NCI-H128 (cell line): ENCODE data around the gene ESR2.
"Not testable (repeated sequence)": the region's sequence is repeated elsewhere in the genome, so short reads cannot be mapped to it uniquely, and the experiment has no call there.

Experiments used
- DNase-seq: peaks from one replicate; lab custom pipeline; 2025; ENCODE audit not compliant: unreplicated experiment; lab: John Stamatoyannopoulos, UW

The ESR2 gene

DNA sequence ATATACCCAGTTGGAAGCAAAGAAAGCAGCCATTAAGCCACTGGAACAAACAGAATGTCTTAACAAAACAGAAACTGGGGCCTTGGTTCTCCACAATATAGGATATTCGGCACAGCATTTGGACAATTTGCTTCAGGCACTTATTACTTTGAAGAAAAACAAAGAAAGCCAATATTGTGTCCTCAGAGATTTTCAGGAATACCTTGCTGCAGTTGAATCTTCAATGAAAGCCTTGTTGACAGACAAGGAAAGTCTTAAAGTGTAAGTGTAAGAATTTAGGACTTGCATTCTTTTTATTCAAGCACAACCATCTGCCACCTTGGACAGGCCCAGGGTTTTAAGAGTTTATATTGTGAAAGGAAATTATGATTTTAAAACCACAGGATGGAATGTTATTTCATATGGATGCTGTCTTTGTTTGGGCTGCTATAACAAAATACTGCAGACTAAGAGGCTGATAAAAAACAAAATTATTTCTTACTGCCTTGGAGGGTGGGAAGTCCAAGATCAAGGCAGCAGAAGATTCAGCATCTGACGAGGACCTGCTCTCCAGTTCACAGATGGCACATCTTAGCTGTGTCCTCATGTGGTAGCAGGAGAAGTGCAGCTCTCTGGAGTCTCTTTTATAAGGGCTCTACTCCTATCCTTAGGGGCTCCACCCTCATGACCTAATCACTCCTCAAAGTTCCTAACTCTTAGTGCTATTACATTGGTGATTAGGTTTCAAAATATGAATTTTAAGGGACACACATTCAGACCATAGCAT is 244.4 kb downstream of the ESR2 start:
- no peak for DNase-seq

GRCh38 chr14:64045091-64045490 is 249.1 kb downstream of the ESR2 start:
- no peak for DNase-seq

- DNase-seq: not testable (repeated sequence)
Measured at GRCh38 chr14:64043296-64043695, 250.9 kb downstream of the ESR2 start.

- no peak for DNase-seq
Measured at GRCh38 chr14:64040044-64040443, 254.1 kb downstream of the ESR2 start.

GRCh38 chr14:64038841-64039542 is 255.2 kb downstream of the ESR2 start:
- no peak for DNase-seq

- not testable (repeated sequence) for DNase-seq
Measured at GRCh38 chr14:64037869-64038745, 256.1 kb downstream of the ESR2 start.

DNA sequence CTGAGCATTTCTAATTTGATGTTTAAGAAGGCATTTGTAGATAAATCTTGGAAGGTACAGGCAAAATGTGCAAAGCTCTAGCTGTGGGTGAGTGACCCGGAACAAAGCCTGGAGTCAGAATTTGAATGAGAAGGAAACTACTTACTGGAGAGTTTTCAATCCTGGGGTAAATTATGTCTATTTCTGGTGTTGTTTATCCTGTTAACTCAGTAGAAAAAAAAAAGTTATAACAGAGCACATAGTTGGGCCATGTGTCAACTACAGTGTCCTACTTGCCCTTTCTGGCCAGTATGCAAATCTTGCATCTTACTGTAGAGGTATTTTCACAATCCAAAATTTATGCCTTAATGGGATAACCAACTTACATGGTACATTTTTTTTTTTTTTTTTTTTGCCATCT is 259.0 kb downstream of the ESR2 start:
- DNase-seq: no peak
